ENCODE data around the gene GBA3. TPM values are rescaled to one million over a fixed set of nuclear protein-coding genes. Genes with fewer than 3 reads are reported as not detected.

Gene GBA3
- total RNA-seq, 4 donors from 2014 or later, result 41.3 to 306 (median 189) TPM

DNA sequence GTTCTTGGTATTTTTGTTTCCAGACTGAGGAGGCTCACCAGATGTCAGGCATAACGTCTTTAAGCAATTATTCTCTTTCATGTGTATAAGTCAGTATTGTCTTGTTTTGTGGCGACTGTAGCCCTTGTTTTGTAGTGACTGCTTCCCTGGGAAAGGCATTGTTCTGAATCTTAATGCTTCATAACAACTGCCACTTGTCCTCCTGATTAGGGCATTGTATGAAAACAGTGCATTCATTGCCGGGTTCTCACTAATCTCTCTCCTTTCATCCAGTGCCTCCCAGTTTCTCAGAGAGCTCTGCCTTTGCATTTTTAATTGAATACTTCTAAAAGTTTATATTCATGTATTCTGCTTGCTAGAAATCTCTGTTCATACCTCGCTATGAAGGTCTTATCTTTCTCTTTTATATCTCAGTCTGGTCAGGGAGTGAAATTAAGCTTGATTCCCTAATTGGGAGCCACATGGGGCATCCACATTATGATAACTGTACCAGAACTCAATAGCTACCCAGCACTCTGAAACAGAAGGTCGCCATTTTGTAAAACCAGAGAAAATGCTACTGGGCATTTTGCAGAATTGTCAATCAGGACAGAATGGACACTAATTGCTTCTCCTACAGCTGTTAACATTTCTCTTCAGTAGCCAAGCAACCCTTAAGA lies 149.8 kb downstream of the GBA3 start:
- no peak for TF ChIP-seq CTCF (IDR thresholded peaks at IDR 0.05)
- Histone ChIP-seq H3K36me3 (no peaks in the 10 kb centered on the region), H3K9me3 (no peaks in the 10 kb centered on the region), H3K27ac (no peak overlapping the region), H3K4me3 (no peak overlapping the region), H3K4me1 (no peaks in the 10 kb centered on the region), H3K27me3 (no peaks in the 10 kb centered on the region)
- no peak for DNase-seq

- peaks cover 0 to 14% (median 0%) of the 10 kb centered on the region in 4 donors for H3K4me1 ChIP-seq
- no peak overlapping the region for H3K27ac ChIP-seq
- H3K27me3 ChIP-seq, result no peaks in the 10 kb centered on the region
- no peaks in the 10 kb centered on the region for H3K36me3 ChIP-seq
- H3K9me3 ChIP-seq, result no peaks in the 10 kb centered on the region
- H3K4me3 ChIP-seq, result no peak overlapping the region
- TF ChIP-seq CTCF (IDR thresholded peaks at IDR 0.05) (no peak), POLR2A (IDR thresholded peaks at IDR 0.05) (no peak)
- peak in 1 of 3 donors; percentile 78 for DNase-seq
These were observed 155.6 kb downstream of the GBA3 start for GRCh38 chr4:22848332-22848731.

DNA sequence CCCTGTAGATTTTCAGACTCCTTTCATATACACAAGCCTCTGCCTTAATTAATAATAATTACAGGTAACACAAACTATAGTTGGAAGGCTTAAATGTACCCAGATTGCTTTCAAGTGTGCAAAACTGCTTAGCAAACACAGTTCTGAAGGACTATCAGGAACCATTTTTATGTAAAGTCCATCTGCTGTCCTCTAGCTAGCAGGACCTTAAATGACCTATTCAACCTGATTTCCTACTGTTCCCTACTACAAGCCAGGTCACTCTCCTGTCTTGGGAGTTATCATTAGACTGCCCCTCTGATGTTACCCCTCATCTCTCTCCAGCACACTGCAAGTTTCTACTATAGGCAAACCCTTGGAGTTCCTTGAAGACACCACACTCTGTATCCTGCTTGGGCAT lies 157.3 kb downstream of the GBA3 start:
- TF ChIP-seq CTCF (IDR thresholded peaks at IDR 0.05) (no peak), POLR2A (IDR thresholded peaks at IDR 0.05) (no peak)
- H3K4me3 ChIP-seq, result no peak overlapping the region
- peaks cover 0 to 14% (median 0%) of the 10 kb centered on the region in 4 donors for H3K4me1 ChIP-seq
- no peaks in the 10 kb centered on the region for H3K27me3 ChIP-seq
- no peak for DNase-seq
- H3K27ac ChIP-seq, result peak overlapping the region in 1 of 4 donors; percentile 13
- no peaks in the 10 kb centered on the region for H3K36me3 ChIP-seq
- H3K9me3 ChIP-seq, result no peaks in the 10 kb centered on the region

DNA sequence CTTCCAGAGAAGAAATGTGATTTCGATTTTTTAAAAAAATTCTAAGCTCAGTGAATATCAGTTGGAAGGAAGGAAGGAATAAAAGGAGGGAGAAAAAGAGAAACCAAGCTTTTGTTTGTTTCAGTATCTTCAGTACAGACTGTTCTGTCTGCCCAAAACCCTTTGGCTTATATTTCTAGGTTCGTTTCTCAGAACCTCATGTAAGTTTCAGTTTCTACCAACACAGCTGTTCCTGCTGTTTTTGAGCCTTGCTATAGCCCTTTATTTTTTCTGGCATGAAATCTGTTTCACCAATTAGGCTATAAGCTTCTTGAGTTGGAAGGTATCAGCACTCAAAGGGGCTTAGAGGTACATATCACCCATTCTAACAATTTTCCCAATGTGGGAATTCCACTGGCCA lies 157.9 kb downstream of the GBA3 start:
- peaks cover 0 to 14% (median 0%) of the 10 kb centered on the region in 4 donors for H3K4me1 ChIP-seq
- no peaks in the 10 kb centered on the region for H3K36me3 ChIP-seq
- no peaks in the 10 kb centered on the region for H3K9me3 ChIP-seq
- peak overlapping the region in 1 of 4 donors; percentile 13 for H3K27ac ChIP-seq
- no peak overlapping the region for H3K4me3 ChIP-seq
- DNase-seq, result no peak
- no peaks in the 10 kb centered on the region for H3K27me3 ChIP-seq
- TF ChIP-seq POLR2A (IDR thresholded peaks at IDR 0.05), result no peak
- TF ChIP-seq CTCF (IDR thresholded peaks at IDR 0.05), result no peak

GRCh38 chr4:22857411-22857810 lies 164.7 kb downstream of the GBA3 start:
- H3K27ac ChIP-seq, result no peak overlapping the region
- H3K4me3 ChIP-seq, result no peak overlapping the region
- no peak for DNase-seq
- H3K9me3 ChIP-seq, result no peaks in the 10 kb centered on the region
- H3K27me3 ChIP-seq, result no peaks in the 10 kb centered on the region
- no peaks in the 10 kb centered on the region for H3K4me1 ChIP-seq
- TF ChIP-seq POLR2A (IDR thresholded peaks at IDR 0.05), result no peak
- no peak for TF ChIP-seq CTCF (IDR thresholded peaks at IDR 0.05)
- no peaks in the 10 kb centered on the region for H3K36me3 ChIP-seq

GRCh38 chr4:22859318-22859717 lies 166.6 kb downstream of the GBA3 start:
- Histone ChIP-seq H3K36me3 (no peaks in the 10 kb centered on the region), H3K27ac (no peak overlapping the region), H3K4me1 (no peaks in the 10 kb centered on the region), H3K27me3 (no peaks in the 10 kb centered on the region), H3K9me3 (no peaks in the 10 kb centered on the region), H3K4me3 (no peak overlapping the region)
- no peak for TF ChIP-seq CTCF (IDR thresholded peaks at IDR 0.05)
- no peak for TF ChIP-seq POLR2A (IDR thresholded peaks at IDR 0.05)
- no peak for DNase-seq

Data from Peyer's patch (tissue), 4 donors.